Osteocyte (in vitro differentiated cells): ENCODE results near the gene CCDC195. TPM values are rescaled to one million over a fixed set of nuclear protein-coding genes. Genes with fewer than 3 reads are reported as not detected.

Experiments
- DNase-seq: peaks from one replicate; pipeline ENCODE4 v3.0.0; 2021; ENCODE audit warnings: mixed read lengths; ENCODE audit not compliant: unreplicated experiment; ENCODE audit errors: extremely low spot score
- H3K27ac Mint-ChIP-seq: one replicate; pipeline ENCODE4 v1.8.0; 2021; ENCODE audit warnings: mild to moderate bottlenecking, mixed read lengths; ENCODE audit not compliant: unreplicated experiment
- H3K27me3 Mint-ChIP-seq: one replicate; pipeline ENCODE4 v1.8.0; 2021; ENCODE audit warnings: mixed read lengths; ENCODE audit not compliant: unreplicated experiment
- H3K36me3 Mint-ChIP-seq: one replicate; pipeline ENCODE4 v1.8.0; 2021; ENCODE audit warnings: mixed read lengths; ENCODE audit not compliant: unreplicated experiment
- H3K4me1 Mint-ChIP-seq: one replicate; pipeline ENCODE4 v1.8.0; 2021; ENCODE audit warnings: mixed read lengths; ENCODE audit not compliant: unreplicated experiment
- H3K4me3 Mint-ChIP-seq: one replicate; pipeline ENCODE4 v1.8.0; 2021; ENCODE audit warnings: mild to moderate bottlenecking, moderate library complexity, mixed read lengths; ENCODE audit not compliant: unreplicated experiment
- H3K9me3 Mint-ChIP-seq: one replicate; pipeline ENCODE4 v1.8.0; 2021; ENCODE audit warnings: mixed read lengths; ENCODE audit not compliant: unreplicated experiment
- CTCF ChIP-seq: fragments of 200-600 bp; sonication (generic); IDR thresholded peaks from 2 replicates; pipeline ENCODE4 v1.5.0; 2021; ENCODE audit warnings: antibody characterized with exemption, mild to moderate bottlenecking, moderate library complexity
- total RNA-seq: library from RNA; stranded (reverse); gene quantifications from 2 replicates; pipeline ENCODE4 v1.2.1, GENCODE V29; 2021

CCDC195 gene
- total RNA-seq, 1 donor from 2014 or later, result not detected

GRCh38 chr2:224731665-224732064 is 15.5 kb upstream of the CCDC195 start:
- DNase-seq, result no peak
- H3K36me3 Mint-ChIP-seq, result peaks cover 3% of the 10 kb centered on the region
- no peaks in the 10 kb centered on the region for H3K4me1 Mint-ChIP-seq
- no peak overlapping the region for H3K27ac Mint-ChIP-seq
- H3K9me3 Mint-ChIP-seq, result peaks cover 24% of the 10 kb centered on the region
- TF ChIP-seq CTCF, result no peak
- H3K27me3 Mint-ChIP-seq, result no peaks in the 10 kb centered on the region
- H3K4me3 Mint-ChIP-seq, result no peak overlapping the region

- DNase-seq, result no peak
- Mint-ChIP-seq H3K4me3 (no peak overlapping the region), H3K27ac (no peak overlapping the region), H3K27me3 (peaks cover 6% of the 10 kb centered on the region), H3K9me3 (peaks cover 16% of the 10 kb centered on the region), H3K36me3 (no peaks in the 10 kb centered on the region), H3K4me1 (no peaks in the 10 kb centered on the region)
- TF ChIP-seq CTCF, result no peak
Observed at GRCh38 chr2:224729435-224729834, 13.3 kb upstream of the CCDC195 start.

- H3K36me3 Mint-ChIP-seq, result no peaks in the 10 kb centered on the region
- no peak overlapping the region for H3K4me3 Mint-ChIP-seq
- H3K27me3 Mint-ChIP-seq, result peaks cover 6% of the 10 kb centered on the region
- peaks cover 16% of the 10 kb centered on the region for H3K9me3 Mint-ChIP-seq
- no peak for DNase-seq
- H3K27ac Mint-ChIP-seq, result no peak overlapping the region
- H3K4me1 Mint-ChIP-seq, result no peaks in the 10 kb centered on the region
- TF ChIP-seq CTCF, result no peak
Observed at GRCh38 chr2:224724331-224724730, 8.2 kb upstream of the CCDC195 start.

GRCh38 chr2:224723586-224724217 is 7.5 kb upstream of the CCDC195 start:
- no peak overlapping the region for H3K27ac Mint-ChIP-seq

GRCh38 chr2:224722770-224723169 is 6.6 kb upstream of the CCDC195 start:
- no peak overlapping the region for H3K27ac Mint-ChIP-seq
- DNase-seq, result no peak
- no peak overlapping the region for H3K4me3 Mint-ChIP-seq
- peaks cover 6% of the 10 kb centered on the region for H3K27me3 Mint-ChIP-seq
- H3K4me1 Mint-ChIP-seq, result no peaks in the 10 kb centered on the region
- no peaks in the 10 kb centered on the region for H3K36me3 Mint-ChIP-seq
- TF ChIP-seq CTCF, result no peak
- H3K9me3 Mint-ChIP-seq, result peaks cover 11% of the 10 kb centered on the region

More at GRCh38 chr2:224723586-224724217, 7.5 kb upstream of the CCDC195 start:
- no peaks in the 10 kb centered on the region for H3K4me1 Mint-ChIP-seq
- H3K4me3 Mint-ChIP-seq, result no peak overlapping the region
- peaks cover 16% of the 10 kb centered on the region for H3K9me3 Mint-ChIP-seq
- TF ChIP-seq CTCF, result no peak
- no peak for DNase-seq
- H3K27me3 Mint-ChIP-seq, result peaks cover 6% of the 10 kb centered on the region
- H3K36me3 Mint-ChIP-seq, result no peaks in the 10 kb centered on the region
